SK-N-SH treated with all-trans-retinoic acid at 6 μM for 48 hours (cell line): ENCODE results near the gene CACNA2D3.
A peak's percentile ranks its signal among the peaks of the same experiment; 100 is the strongest.

Source experiments
- ATAC-seq: fragments of 200-7000 bp; cut with Tn5 transposase; 3 replicates; pipeline ENCODE4 v1.9.1; 2020; ENCODE audit warnings: mild to moderate bottlenecking, moderate library complexity
- ARNTL ChIP-seq: fragments of 450-650 bp; formaldehyde crosslinking; IDR thresholded peaks from 2 replicates; pipeline ENCODE4 v1.5.0; 2020; ENCODE audit warnings: low read depth, mild to moderate bottlenecking, moderate library complexity, borderline replicate concordance
- BACH2 ChIP-seq: fragments of 250-450 bp; sonication (Bioruptor Pico); IDR thresholded peaks from 2 replicates; pipeline ENCODE4 v1.9.0; 2021; ENCODE audit warnings: mild to moderate bottlenecking, borderline replicate concordance
- CREB5 ChIP-seq: fragments of 250-450 bp; sonication (Bioruptor Pico); IDR thresholded peaks from 2 replicates; pipeline ENCODE4 v1.5.1; 2020; ENCODE audit warnings: low read depth, mild to moderate bottlenecking, moderate library complexity
- CSDC2 ChIP-seq: fragments of 250-450 bp; sonication (Bioruptor Pico); IDR thresholded peaks from 2 replicates; pipeline ENCODE4 v1.5.0; 2020; ENCODE audit warnings: mild to moderate bottlenecking, moderate library complexity
- CSRNP3 ChIP-seq: fragments of 250-450 bp; sonication (Bioruptor Pico); IDR thresholded peaks from 2 replicates; pipeline ENCODE4 v1.5.1; 2021; ENCODE audit warnings: mild to moderate bottlenecking, moderate library complexity
- ESRRG ChIP-seq: fragments of 250-450 bp; sonication (Bioruptor Pico); IDR thresholded peaks from 2 replicates; pipeline ENCODE4 v1.6.1; 2021; ENCODE audit warnings: mild to moderate bottlenecking
- GLIS3 ChIP-seq: fragments of 250-450 bp; sonication (Bioruptor Pico); IDR thresholded peaks from 2 replicates; pipeline ENCODE4 v1.5.0; 2020; ENCODE audit warnings: mild to moderate bottlenecking, moderate library complexity
- ISL1 ChIP-seq: fragments of 250-450 bp; sonication (Bioruptor Pico); IDR thresholded peaks from 2 replicates; pipeline ENCODE4 v2.1.2; 2022; ENCODE audit warnings: mild to moderate bottlenecking, moderate library complexity
- OSR1 ChIP-seq: fragments of 250-450 bp; sonication (Bioruptor Pico); IDR thresholded peaks from 2 replicates; pipeline ENCODE4 v1.8.0; 2022; ENCODE audit warnings: moderate library complexity, mild to moderate bottlenecking, inconsistent platforms
- PATZ1 ChIP-seq: fragments of 250-450 bp; sonication (Bioruptor Pico); IDR thresholded peaks from 2 replicates; pipeline ENCODE4 v1.8.0; 2020; ENCODE audit warnings: mild to moderate bottlenecking, moderate library complexity, borderline replicate concordance
- POU6F1 ChIP-seq: fragments of 250-450 bp; sonication (Bioruptor Pico); IDR thresholded peaks from 2 replicates; pipeline ENCODE4 v1.8.0; 2021; ENCODE audit warnings: low read depth, mild to moderate bottlenecking, moderate library complexity, borderline replicate concordance
- RARB ChIP-seq: fragments of 250-450 bp; sonication (Bioruptor Pico); IDR thresholded peaks from 2 replicates; pipeline ENCODE4 v1.8.0; 2021; ENCODE audit warnings: mild to moderate bottlenecking, moderate library complexity
- SNAI2 ChIP-seq: fragments of 250-450 bp; sonication (Bioruptor Pico); IDR thresholded peaks from 2 replicates; pipeline ENCODE4 v1.5.0; 2020; ENCODE audit warnings: mild to moderate bottlenecking, moderate library complexity
- TCF4 ChIP-seq: fragments of 250-450 bp; sonication (Bioruptor Pico); IDR thresholded peaks from 2 replicates; pipeline ENCODE4 v1.8.0; 2021; ENCODE audit warnings: mild to moderate bottlenecking, moderate library complexity, borderline replicate concordance
- TOX ChIP-seq: fragments of 250-450 bp; sonication (Bioruptor Pico); IDR thresholded peaks from 2 replicates; pipeline ENCODE4 v1.8.0; 2021; ENCODE audit warnings: mild to moderate bottlenecking, moderate library complexity, borderline replicate concordance
- ZFP3 ChIP-seq: fragments of 250-450 bp; sonication (Bioruptor Pico); IDR thresholded peaks from 2 replicates; pipeline ENCODE4 v1.5.0; 2020; ENCODE audit warnings: mild to moderate bottlenecking, moderate library complexity
- ZFP30 ChIP-seq: fragments of 450-650 bp; formaldehyde crosslinking; IDR thresholded peaks from 2 replicates; pipeline ENCODE4 v1.5.0; 2022; ENCODE audit warnings: mild to moderate bottlenecking, moderate library complexity
- ZNF565 ChIP-seq: fragments of 450-650 bp; formaldehyde crosslinking; conservative IDR thresholded peaks from 2 replicates; pipeline ENCODE4 v1.5.0; 2020; ENCODE audit warnings: low read depth, mild to moderate bottlenecking, moderate library complexity
- ZNF70 ChIP-seq: fragments of 450-650 bp; formaldehyde crosslinking; IDR thresholded peaks from 2 replicates; pipeline ENCODE4 v1.5.0; 2020; ENCODE audit warnings: mild to moderate bottlenecking, moderate library complexity
- ZNF8 ChIP-seq: fragments of 450-650 bp; formaldehyde crosslinking; IDR thresholded peaks from 2 replicates; pipeline ENCODE4 v1.5.0; 2020; ENCODE audit warnings: mild to moderate bottlenecking, moderate library complexity
- TF ChIP-seq, protein P1 (sequence below): fragments of 250-450 bp; sonication (Bioruptor Pico); IDR thresholded peaks from 2 replicates; pipeline ENCODE4 v1.5.0; 2020; ENCODE audit warnings: mild to moderate bottlenecking, moderate library complexity

The CACNA2D3 gene

DNA sequence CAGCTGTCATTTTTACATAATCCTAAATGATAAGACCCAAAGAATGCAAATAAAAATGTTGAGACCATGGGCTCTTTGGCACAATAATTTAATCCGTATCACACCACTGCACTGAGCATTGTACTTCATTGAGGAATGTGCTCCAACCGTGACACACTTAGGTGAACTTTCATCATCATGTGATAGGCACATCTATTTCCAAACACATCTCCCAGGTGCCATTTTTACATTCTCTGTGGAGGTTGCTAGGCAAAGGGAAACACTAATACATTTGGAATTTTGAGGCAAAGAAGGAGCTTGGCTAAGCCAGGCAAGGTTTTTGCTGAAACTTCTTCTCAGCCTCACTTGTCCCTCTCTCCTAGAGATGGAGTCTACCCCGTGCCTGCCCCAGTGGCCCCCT lies 736.8 kb downstream of the CACNA2D3 start:
- TF ChIP-seq ZNF565 (CRISPR knock-in tag) (no peak), OSR1 (CRISPR knock-in tag) (no peak), RARB (no peak), ZFP30 (CRISPR knock-in tag) (no peak), PATZ1 (CRISPR knock-in tag) (no peak), ZFP3 (no peak), CREB5 (CRISPR knock-in tag) (no peak), GLIS3 (CRISPR knock-in tag) (no peak), SNAI2 (CRISPR knock-in tag) (no peak), POU6F1 (no peak), ARNTL (no peak)
- ATAC-seq, result peak; percentile 28; the same call in 2 of the 3 replicates

DNA sequence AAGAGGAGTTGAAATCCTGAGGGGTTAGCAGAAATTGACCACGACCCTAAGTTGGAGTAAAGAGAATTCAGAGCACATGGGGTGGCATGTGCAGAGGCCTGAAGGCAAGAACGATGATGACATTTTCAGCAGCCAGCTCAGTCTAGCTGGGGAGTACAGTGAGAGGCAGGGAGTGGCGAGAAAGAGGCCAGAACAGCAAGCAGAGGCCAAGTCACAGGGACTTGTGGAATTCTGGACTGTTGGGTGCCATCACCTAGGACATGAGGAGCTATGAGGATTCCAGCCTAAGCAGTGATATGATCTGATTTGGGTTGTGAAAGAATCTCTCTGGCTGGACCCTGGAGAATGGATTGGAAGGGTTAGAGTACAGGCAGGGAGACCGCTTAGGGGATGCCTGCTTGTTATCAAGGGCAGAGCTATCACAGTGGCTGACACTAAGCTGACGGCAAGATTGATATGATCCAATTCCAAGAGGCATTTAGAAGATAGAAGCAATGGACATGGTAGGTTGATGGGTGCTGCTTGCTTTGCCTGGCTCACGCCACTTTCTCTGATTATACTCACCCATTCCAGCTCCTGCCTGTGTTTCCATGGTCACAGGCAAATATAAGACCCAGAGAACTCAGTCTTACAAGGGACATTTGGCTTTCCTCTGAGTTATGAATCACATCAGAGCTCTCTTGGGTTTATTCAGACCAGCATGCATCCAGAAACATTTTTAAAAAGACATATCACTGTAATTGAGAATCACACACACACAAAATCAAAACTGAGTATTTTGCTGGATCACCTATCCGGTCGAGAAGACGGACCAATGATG lies 739.1 kb downstream of the CACNA2D3 start:
- ATAC-seq, result no peak; the same call in 1 of the 3 replicates
- TF ChIP-seq ZNF565 (CRISPR knock-in tag) (no peak), ESRRG (no peak), CSRNP3 (no peak), ZFP30 (CRISPR knock-in tag) (no peak), SNAI2 (CRISPR knock-in tag) (no peak), ISL1 (CRISPR knock-in tag) (0 out of 2 replicates have a peak, but pooled peaks have one; percentile 27), ZNF70 (CRISPR knock-in tag) (no peak), BACH2 (CRISPR knock-in tag) (no peak)
- TF ChIP-seq, protein P1, sequence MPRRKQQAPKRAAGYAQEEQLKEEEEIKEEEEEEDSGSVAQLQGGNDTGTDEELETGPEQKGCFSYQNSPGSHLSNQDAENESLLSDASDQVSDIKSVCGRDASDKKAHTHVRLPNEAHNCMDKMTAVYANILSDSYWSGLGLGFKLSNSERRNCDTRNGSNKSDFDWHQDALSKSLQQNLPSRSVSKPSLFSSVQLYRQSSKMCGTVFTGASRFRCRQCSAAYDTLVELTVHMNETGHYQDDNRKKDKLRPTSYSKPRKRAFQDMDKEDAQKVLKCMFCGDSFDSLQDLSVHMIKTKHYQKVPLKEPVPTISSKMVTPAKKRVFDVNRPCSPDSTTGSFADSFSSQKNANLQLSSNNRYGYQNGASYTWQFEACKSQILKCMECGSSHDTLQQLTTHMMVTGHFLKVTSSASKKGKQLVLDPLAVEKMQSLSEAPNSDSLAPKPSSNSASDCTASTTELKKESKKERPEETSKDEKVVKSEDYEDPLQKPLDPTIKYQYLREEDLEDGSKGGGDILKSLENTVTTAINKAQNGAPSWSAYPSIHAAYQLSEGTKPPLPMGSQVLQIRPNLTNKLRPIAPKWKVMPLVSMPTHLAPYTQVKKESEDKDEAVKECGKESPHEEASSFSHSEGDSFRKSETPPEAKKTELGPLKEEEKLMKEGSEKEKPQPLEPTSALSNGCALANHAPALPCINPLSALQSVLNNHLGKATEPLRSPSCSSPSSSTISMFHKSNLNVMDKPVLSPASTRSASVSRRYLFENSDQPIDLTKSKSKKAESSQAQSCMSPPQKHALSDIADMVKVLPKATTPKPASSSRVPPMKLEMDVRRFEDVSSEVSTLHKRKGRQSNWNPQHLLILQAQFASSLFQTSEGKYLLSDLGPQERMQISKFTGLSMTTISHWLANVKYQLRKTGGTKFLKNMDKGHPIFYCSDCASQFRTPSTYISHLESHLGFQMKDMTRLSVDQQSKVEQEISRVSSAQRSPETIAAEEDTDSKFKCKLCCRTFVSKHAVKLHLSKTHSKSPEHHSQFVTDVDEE (CRISPR knock-in tag), result no peak

DNA sequence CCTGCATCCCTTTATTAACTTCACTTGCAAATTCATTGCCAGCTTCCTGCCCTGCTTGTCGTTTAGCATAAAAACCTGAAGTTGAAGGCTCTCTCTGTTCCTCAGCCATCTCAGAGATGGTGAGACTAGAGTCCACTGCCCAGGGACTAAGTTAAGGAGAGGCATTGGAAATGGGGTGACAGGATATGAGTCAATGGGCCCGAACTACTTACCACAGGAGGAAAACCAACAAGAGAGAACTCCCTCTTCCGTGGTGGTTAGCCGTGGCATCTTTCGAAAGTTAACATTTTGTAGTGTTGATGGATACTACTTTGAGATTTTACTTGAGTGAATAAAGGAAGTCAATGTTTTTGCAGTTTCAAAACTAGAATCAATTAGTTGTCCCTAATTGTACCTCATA lies 740.2 kb downstream of the CACNA2D3 start:
- ATAC-seq, result no peak
- TF ChIP-seq ZNF565 (CRISPR knock-in tag), result no peak
- no peak for TF ChIP-seq CSDC2 (CRISPR knock-in tag)
- no peak for TF ChIP-seq SNAI2 (CRISPR knock-in tag)
- TF ChIP-seq GLIS3 (CRISPR knock-in tag), result no peak
- TF ChIP-seq, protein P1 (CRISPR knock-in tag), result no peak
- TF ChIP-seq CSRNP3, result no peak
- TF ChIP-seq CREB5 (CRISPR knock-in tag), result no peak
- no peak for TF ChIP-seq ZNF8 (CRISPR knock-in tag)
- TF ChIP-seq TOX (CRISPR knock-in tag), result no peak
- TF ChIP-seq ARNTL, result no peak
- no peak for TF ChIP-seq TCF4
- no peak for TF ChIP-seq ZNF70 (CRISPR knock-in tag)
